DMS53 treated with DMSO at 0.1 percent for 48 hours (cell line): ENCODE data around the gene CLEC2D.
"Not testable (repeated sequence)": the region's sequence is repeated elsewhere in the genome, so short reads cannot be mapped to it uniquely, and the experiment has no call there.

Experiments
- DNase-seq: peaks from one replicate; lab custom pipeline; 2025; ENCODE audit not compliant: unreplicated experiment; lab: John Stamatoyannopoulos, UW

Gene CLEC2D

GRCh38 chr12:9699269-9699897 lies 29.9 kb downstream of the CLEC2D start:
- no peak for DNase-seq

DNA sequence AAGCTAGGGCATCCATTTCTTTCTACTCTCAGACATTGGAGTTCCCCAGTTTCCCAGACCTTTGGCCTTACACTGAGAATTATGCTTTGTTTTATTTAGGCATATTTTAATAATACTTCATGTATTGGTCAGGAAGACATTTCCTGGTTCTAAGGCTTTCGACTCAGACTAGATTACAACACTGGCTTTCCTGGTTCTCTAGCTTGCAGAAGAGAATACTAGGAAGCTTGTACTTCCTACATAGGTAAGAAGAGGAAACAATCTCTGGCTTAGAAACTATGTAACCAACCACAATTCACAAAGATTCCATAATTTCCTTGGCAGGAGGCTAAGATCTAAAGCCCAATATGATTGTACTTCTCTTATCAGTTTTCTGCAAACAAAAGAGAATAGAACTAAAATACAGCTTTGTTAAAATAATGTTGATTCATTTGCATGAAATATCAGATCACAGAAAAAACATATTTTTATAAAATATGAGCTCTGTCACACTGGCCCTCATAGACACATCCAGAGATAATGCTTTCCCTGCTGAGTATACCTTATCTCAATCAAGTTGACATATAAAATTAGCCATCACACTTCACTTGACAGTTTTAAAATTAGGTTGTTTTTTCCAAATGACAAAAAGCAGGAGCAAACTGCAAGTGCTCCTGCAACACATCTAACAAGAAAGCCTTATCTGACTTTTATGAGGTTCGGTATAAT lies 30.5 kb downstream of the CLEC2D start:
- DNase-seq, result no peak

- DNase-seq, result no peak
Measured at GRCh38 chr12:9700606-9700956, 31.1 kb downstream of the CLEC2D start.

- no peak for DNase-seq
Measured at GRCh38 chr12:9701380-9702154, 32.1 kb downstream of the CLEC2D start.

GRCh38 chr12:9702255-9702654 lies 32.7 kb downstream of the CLEC2D start:
- no peak for DNase-seq

GRCh38 chr12:9704561-9704960 lies 35.0 kb downstream of the CLEC2D start:
- DNase-seq, result not testable (repeated sequence)

GRCh38 chr12:9706086-9706685 lies 36.7 kb downstream of the CLEC2D start:
- peak; percentile 36 for DNase-seq

DNA sequence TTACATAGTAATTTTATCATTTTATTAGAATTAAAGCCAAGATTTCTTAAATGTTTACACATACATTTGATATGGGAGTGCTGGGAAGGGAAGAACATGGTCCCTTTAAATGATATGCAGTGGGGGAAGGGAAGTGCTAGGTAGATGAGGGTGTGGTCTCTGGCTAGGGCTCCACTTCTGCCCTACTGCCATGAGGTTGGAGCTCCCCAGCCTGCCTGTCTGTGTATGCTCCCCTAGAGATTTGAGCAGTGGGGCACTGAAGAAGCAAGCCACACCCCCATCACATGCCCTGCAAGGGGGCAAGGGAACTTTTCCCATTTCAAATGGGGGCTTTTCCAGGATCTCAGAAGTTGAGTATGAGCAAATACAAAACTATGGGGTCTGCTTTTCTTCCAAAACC lies 37.8 kb downstream of the CLEC2D start:
- no peak for DNase-seq

- DNase-seq, result peak; percentile 69
Measured at GRCh38 chr12:9707864-9708808, 38.6 kb downstream of the CLEC2D start.

DNA sequence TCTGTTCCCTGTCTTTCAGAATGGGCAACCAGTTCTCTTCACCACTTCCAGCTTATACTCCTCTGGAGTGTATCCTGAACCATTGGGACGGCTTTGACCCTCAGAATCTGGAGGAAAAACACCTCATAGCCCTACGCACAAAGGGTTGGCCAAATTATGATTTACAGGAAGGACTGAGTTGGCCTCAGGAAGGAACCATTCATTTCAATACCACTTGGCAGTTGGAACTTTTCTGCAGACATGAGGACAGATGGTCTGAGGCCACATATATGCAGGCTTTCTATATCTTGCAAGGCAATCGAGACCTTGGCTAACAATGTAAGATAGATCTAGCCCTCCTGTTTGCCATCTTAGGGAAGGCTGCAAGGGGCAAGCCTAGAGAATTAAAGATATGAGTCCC lies 39.3 kb downstream of the CLEC2D start:
- DNase-seq, result no peak

GRCh38 chr12:9710584-9711375 lies 41.3 kb downstream of the CLEC2D start:
- no peak for DNase-seq

DNA sequence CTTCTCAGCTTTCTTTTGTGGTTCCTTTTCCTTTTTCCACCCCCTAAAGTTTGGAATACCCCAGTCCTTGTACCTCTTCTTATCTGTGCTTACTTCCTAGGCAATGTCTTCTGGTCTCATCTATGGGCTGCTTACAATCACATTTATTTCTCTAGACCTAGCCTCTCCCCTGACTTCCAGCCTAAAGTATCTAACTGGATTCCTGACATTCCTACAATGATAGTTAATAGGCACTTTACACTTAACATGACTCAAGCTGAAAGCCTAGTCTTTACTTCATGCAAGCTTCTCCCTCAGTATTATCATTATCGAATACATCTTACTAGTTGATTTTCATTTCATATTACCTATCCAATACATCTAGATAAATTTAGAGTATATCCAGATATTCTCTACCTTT lies 42.2 kb downstream of the CLEC2D start:
- no peak for DNase-seq

DNA sequence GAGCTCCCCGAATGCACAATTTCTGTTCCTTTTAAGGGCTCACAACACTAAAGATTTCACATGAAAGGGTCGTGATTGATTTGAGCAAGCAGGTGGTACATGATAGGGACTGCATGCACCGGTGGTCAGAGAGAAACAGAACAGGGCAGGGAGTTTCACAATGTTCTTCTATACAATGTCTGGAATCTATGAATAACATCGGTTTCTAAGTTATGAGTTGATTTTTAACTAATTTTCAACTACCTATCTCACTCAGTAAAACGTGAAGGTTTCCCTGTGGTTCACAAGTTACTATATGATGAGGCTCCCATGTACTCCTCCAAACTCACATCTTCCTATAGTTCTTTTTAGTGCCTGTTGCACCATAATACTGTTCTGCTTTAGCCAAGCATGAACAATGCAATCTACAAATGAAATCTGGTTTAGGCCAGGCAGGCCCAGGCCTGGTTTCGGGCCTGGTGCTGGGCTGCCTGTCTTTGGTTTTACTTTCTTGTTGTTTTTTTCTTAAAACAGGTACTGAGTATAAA lies 43.6 kb downstream of the CLEC2D start:
- not testable (repeated sequence) for DNase-seq

DNA sequence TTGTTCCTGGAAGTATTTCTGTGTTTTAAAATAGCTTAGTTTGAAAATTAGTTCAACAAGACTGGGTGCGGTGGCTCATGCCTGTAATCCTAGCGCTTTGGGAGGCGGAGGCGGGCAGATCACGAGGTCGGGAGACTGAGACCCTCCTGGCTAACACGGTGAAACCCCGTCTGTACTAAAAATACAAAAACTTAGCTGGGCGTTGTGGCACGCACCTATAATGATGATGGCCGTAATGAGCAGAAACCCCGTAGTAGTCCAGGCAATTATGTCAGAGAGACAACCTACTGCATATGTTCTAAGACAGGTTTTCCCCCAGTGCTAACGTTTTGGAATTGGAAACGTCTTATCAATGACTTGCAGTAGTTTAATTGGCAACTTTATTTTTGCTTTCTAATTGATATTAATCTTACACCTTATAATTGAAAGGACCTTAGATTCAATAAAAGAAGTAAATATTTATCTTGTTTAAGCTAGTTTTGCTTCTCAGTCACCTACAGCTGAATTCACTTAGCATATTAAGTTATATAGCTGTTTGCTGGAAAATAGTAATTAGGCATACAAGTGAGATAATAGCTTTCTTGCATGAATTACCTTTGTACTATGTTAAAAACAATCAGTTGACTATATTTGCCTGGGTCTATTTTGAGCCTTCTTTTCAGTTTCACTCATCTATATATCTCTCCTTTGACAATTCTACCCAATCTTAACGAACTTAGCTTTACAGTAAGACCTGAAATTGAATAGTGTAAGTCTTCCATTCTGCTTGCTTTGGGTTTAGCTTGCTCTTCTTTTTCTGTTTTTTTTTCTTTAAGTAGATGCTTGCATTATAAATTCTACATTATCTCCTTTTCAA lies 47.8 kb downstream of the CLEC2D start:
- no peak for DNase-seq

DNA sequence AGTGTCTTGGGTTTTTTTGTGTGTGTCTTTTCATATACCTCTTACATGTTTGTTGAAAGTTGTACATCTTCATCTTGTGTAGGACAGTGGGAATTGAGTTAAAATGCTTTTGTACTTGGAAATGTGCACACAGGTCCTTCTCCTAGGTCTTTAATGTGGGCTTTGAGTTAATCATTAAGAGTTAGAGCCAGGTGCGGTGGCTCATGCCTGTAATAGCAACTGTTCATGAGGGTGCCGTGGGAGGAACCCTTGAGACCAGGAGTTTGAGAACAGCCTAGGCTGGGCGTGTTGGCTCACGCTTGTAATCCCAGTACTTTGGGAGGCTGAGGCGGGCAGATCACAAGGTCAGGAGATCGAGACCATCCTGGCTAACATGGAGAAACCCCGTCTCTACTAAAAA lies 49.5 kb downstream of the CLEC2D start:
- DNase-seq, result peak; percentile 66

GRCh38 chr12:9719790-9720189 lies 50.3 kb downstream of the CLEC2D start:
- no peak for DNase-seq

- peak; percentile 91 for DNase-seq
Measured at GRCh38 chr12:9721394-9722092, 52.0 kb downstream of the CLEC2D start.

DNA sequence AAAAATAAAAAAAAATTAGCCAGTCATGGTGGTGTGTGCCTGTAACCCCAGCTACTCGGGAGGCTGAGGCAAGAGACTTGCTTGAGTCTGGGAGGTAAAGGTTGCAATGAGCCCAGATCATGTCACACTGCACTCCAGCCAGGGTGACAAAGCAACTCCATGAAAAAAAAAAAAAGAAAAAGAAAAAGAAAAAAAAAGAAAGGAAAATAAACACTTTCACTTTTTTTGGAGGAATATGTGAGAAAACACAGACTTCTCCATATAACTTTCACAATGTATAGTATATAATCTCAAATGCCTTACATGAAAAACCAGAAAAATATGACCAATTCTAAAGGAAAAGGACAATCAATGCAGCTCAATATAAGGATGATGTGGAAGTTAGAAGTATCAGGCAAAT lies 54.5 kb downstream of the CLEC2D start:
- DNase-seq, result no peak
